GM12874 (cell line): ENCODE measurements around the gene RORC.

Experiments
- CTCF ChIP-seq: IDR thresholded peaks from 2 replicates; pipeline ENCODE4 v1.5.1; 2011; ENCODE audit warnings: low read depth, mild to moderate bottlenecking, control low read depth, low read length, moderate library complexity; ENCODE audit not compliant: insufficient read depth

The RORC gene

DNA sequence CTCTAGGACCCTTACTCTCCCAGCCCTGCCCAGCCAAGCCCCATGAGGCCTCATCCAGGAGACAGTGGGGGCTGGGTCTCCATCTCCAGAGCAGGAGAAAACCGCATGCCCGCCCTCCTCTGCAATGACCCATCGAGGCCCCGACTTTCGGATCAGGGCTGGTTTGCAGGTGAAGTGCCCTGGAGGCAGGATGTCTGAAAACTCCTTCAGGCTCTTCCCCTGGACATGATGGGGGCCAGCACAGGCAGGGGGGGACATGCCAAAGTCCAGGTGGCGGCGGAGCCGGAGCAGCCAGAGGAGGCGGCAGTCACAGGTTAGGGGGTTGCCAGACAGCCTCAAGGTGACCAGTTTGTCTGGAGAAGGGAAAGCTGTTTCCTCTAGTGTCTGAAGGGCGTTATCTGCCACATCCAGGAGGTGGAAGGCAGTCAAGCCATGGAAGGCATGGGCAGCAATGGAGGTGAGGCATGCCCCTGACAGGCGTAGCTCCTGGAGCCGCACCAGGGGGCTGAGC is 30.2 kb downstream of the RORC start:
- TF ChIP-seq CTCF: no peak

DNA sequence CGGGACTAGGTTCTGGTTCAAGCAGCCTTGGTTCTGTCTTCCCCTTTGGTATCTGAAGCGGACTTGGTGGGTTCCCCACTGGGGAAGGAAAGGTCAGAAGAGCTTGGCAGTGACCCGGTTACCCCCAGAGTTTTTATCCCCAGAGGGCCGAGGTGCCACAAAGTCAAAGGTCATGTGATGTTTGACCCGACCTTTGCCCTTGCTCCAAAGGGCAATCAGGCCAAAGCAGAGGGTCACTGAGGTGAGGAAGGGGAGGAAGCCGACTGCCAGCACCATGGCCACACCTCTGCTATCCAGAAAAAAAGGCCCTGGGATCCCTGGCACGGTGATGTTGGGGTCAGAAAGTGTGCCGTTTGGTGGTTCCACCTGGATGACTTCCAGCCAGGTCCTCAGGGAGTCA is 30.8 kb downstream of the RORC start:
- no peak for TF ChIP-seq CTCF

DNA sequence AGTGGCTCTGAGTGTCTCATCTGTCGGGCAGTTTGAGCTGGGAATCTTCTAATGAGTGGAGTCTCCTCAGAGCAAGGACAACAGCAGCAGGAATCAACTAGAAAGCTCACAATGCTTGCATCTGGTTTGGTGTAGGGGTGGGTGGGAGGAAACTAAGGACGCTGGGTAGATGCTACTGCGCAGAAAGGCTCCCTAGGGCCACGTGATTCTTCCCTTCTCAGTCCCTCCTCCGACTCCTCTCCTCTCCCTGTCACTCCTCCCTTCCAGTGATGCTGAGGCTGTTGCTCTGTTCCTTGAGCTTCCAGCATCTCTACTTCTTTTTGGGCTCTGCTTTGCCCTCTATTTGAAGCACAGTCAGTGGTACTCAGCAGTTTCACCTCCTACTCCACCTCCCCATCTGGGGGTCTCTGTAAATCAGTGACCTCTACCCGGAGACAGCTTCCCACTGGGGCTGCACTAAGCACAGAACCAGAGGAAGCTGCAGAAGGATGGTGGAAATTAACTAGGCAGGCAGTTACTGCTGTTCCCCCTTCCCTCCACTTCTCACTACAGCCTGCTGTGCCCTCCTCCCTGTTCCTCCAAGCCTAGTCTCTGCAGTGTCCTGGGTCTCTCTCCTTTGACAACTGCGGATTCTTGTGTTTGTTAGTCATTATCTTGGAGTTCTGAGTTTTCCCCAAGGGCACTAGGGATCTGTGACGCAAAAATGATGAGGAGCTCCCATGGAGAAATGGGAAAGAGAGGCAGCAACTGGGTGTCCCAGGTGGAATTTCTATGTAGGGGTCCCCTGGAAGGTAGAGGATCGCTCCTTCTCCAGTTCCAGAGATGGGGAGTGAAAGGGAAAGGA is 32.2 kb downstream of the RORC start:
- TF ChIP-seq CTCF: no peak

- TF ChIP-seq CTCF: no peak
Measured at GRCh38 chr1:151798571-151798970, 33.0 kb downstream of the RORC start.

DNA sequence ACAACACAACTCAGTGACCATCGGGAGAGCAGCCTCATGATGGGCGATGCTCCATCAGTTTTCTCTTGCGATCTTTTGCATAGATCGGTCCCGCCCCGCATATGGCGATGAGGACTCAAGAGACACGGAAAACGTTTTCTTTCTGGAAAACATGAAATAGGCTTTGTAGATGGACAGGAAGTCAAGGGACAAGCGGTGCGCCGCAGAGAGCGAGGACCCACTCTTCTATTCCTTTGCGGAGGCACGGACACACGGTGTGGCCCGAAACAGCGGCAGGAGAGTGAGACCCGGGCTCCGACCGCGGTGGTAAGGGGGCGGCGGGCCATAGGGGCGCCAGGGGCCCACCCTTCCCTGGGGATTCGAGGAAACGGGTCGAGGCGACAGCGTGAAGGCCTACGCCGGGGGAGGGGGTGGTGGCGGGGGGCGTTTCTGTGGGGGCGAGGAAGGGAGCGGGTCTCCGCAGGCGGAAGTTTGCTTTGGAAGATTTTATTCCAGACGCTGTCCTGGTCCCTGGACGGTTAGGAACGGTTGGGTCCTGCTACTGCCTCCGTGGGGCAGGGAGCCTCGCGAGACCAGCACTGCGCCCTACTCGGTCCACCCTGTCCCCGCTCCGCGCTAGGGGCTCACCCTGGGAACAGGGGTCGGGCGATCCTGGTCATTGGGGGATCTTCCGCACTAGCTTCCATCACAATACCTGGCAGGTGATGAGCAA is 40.5 kb downstream of the RORC start:
- TF ChIP-seq CTCF: no peak

DNA sequence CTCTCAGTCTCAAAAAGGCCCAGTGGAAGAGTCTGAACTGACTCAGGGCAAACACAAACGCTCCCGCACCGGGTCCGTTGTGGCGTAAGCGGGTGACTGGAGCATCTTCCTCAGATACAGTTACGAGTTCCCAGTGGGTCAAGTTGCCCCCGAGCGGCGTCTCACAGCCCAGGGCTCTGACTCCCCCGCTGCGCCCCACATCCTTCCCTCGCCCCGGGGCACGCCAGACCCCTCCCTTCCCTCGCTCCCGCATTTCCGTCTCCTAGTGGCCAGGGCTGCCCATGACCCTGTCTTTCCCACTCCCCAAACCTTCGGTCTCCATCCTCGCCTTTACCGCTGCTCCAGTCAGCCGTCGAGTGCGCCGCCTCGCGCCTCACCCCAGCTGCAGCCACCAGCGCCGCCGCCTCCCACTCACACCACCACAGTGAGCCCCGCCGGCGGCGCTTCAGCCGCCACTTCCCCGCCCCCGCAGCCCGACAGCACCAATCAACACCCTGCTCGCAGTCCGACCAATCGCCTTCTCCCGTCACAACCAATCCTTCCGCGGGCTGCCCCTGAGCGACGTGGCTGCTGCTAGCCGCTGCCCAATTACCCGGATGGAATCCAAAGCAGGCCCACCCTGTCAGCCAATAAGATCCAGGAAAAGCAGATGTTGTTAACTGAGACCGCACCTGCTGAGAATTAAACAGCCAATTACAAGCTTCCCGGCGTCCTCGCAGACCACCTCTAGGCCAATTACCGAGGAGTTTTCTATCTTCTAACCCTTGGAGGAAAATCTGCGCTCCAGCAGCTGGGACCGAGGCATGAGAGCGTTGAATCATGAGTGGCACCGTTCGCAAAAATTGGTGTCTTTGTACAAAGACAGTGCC is 41.3 kb downstream of the RORC start, which contains the start of gene TDRKH:
TDRKH (minus strand) TSS at position 430 of the 869 bp plus-strand sequence. CDS start 7,478 bp downstream, outside the sequence.
- peak; percentile 34 for TF ChIP-seq CTCF
